Vagina (tissue), 2 donors: Measurements from ENCODE around the gene FCMR.

Experiments
- CTCF ChIP-seq, 3 experiments: fragments of 450-650 bp in 2 of 3; fragments of 200-600 bp in 1 of 3; sonication (generic) in 1 of 3; IDR thresholded peaks; one replicate each; pipeline ENCODE4 v1.5.1; 2017 to 2019; ENCODE audit warnings: antibody characterized with exemption in 3 of 3, mild to moderate bottlenecking in 2 of 3, moderate library complexity in 2 of 3
- POLR2AphosphoS5 ChIP-seq, 2 donors: sonication (generic); formaldehyde crosslinking; IDR thresholded peaks; one replicate each; pipeline ENCODE4 v1.9.0; 2017; ENCODE audit warnings: antibody characterized with exemption in 2 of 2, mild to moderate bottlenecking in 2 of 2, low read depth in 1 of 2; ENCODE audit not compliant: insufficient read depth in 1 of 2

GRCh38 chr1:206960676-206961386 is 39.1 kb upstream of the FCMR start:
- TF ChIP-seq CTCF (IDR thresholded peaks at IDR 0.05) (no peak), POLR2AphosphoS5 (IDR thresholded peaks at IDR 0.05; ENCODE audit: insufficient read depth in 1 of 2, low read depth in 1 of 2) (no peak)
